Smooth muscle cell (in vitro differentiated cells): ENCODE results near the gene RDM1. TPM values are rescaled to one million over a fixed set of nuclear protein-coding genes. Genes with fewer than 3 reads are reported as not detected.

ENCODE experiments used
- DNase-seq: peaks from one replicate; lab custom pipeline; 2025; ENCODE audit not compliant: unreplicated experiment; lab: John Stamatoyannopoulos, UW
- H2AFZ ChIP-seq: fragments of 200-600 bp; sonication (generic); 2 replicates; pipeline ENCODE4 v1.6.0; 2016; ENCODE audit warnings: antibody characterized with exemption, low read depth, mild to moderate bottlenecking
- H3F3A ChIP-seq: fragments of 200-600 bp; sonication (generic); 2 replicates; pipeline ENCODE4 v1.6.0; 2017; ENCODE audit warnings: antibody characterized with exemption, low read depth
- H3K27ac ChIP-seq: fragments of 200-600 bp; sonication (generic); 2 replicates; pipeline ENCODE4 v1.5.1; 2016; ENCODE audit warnings: low read depth, mild to moderate bottlenecking
- H3K27me3 ChIP-seq: fragments of 200-600 bp; sonication (generic); 2 replicates; pipeline ENCODE4 v1.6.1; 2016; ENCODE audit warnings: low read depth, mild to moderate bottlenecking
- H3K36me3 ChIP-seq: fragments of 200-600 bp; sonication (generic); 2 replicates; pipeline ENCODE4 v1.5.1; 2016; ENCODE audit warnings: low read depth
- H3K4me1 ChIP-seq: fragments of 200-600 bp; sonication (generic); 2 replicates; pipeline ENCODE4 v1.5.1; 2016; ENCODE audit warnings: low read depth
- H3K4me2 ChIP-seq: fragments of 200-600 bp; sonication (generic); 2 replicates; pipeline ENCODE4 v1.6.0; 2016; ENCODE audit warnings: mild to moderate bottlenecking
- H3K4me3 ChIP-seq: fragments of 200-600 bp; sonication (generic); 2 replicates; pipeline ENCODE4 v1.5.1; 2016; ENCODE audit warnings: mild to moderate bottlenecking
- H3K79me2 ChIP-seq: fragments of 200-600 bp; sonication (generic); 2 replicates; pipeline ENCODE4 v1.6.0; 2016; ENCODE audit warnings: low read depth, mild to moderate bottlenecking
- H3K9ac ChIP-seq: fragments of 200-600 bp; sonication (generic); 2 replicates; pipeline ENCODE4 v1.6.0; 2016; ENCODE audit warnings: low read depth
- H3K9me3 ChIP-seq: fragments of 200-600 bp; sonication (generic); replicated peaks from 2 replicates; pipeline ENCODE4 v1.5.1; 2016; ENCODE audit warnings: low read depth
- H4K20me1 ChIP-seq: fragments of 200-600 bp; sonication (generic); 2 replicates; pipeline ENCODE4 v1.6.0; 2016; ENCODE audit warnings: low read depth
- WGBS: methylation state at CpG from one replicate; pipeline ENCODE4 v1.1.7; 2016; ENCODE audit warnings: low lambda C conversion rate; 5-methylcytosine and 5-hydroxymethylcytosine counted together
- polyA plus RNA-seq: library from polyadenylated mRNA; unstranded; fragments of >200 nt; fragmentation: Nextera tagmentation; extraction: Ambion mirVana; gene quantifications from 2 replicates; pipeline ENCODE4 v1.2.1, GENCODE V29; 2016
- total RNA-seq: library from RNA; depleted of rRNA; stranded (reverse); fragments of >200 nt; gene quantifications from 2 replicates; pipeline ENCODE4 v1.2.3, GENCODE V29; 2014
- TF ChIP-seq, protein P1 (sequence below): fragments of 200-600 bp; sonication (generic); IDR thresholded peaks from 2 replicates; pipeline ENCODE4 v1.5.1; 2017; ENCODE audit warnings: borderline replicate concordance, mild to moderate bottlenecking, antibody characterized with exemption; ENCODE audit not compliant: insufficient read depth, poor library complexity, severe bottlenecking

The RDM1 gene
- total and polyA plus RNA-seq, 2 experiments from 2014 or later = 0.43 TPM; not detected in 1

GRCh38 chr17:35875072-35875799 is 55.3 kb downstream of the RDM1 start:
- no peak overlapping the region for H3K4me3 ChIP-seq
- no peaks in the 10 kb centered on the region for H3F3A ChIP-seq
- no peaks in the 10 kb centered on the region for H3K9me3 ChIP-seq
- H2AFZ ChIP-seq = no peak overlapping the region
- no peak for DNase-seq
- H3K27ac ChIP-seq = no peak overlapping the region
- TF ChIP-seq, protein P1, sequence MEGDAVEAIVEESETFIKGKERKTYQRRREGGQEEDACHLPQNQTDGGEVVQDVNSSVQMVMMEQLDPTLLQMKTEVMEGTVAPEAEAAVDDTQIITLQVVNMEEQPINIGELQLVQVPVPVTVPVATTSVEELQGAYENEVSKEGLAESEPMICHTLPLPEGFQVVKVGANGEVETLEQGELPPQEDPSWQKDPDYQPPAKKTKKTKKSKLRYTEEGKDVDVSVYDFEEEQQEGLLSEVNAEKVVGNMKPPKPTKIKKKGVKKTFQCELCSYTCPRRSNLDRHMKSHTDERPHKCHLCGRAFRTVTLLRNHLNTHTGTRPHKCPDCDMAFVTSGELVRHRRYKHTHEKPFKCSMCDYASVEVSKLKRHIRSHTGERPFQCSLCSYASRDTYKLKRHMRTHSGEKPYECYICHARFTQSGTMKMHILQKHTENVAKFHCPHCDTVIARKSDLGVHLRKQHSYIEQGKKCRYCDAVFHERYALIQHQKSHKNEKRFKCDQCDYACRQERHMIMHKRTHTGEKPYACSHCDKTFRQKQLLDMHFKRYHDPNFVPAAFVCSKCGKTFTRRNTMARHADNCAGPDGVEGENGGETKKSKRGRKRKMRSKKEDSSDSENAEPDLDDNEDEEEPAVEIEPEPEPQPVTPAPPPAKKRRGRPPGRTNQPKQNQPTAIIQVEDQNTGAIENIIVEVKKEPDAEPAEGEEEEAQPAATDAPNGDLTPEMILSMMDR = no peak
- no peaks in the 10 kb centered on the region for H3K4me1 ChIP-seq
- no peak overlapping the region for H3K9ac ChIP-seq
- no peak overlapping the region for H3K4me2 ChIP-seq
- no peaks in the 10 kb centered on the region for H3K27me3 ChIP-seq
- 77% methylated on average over 5 of the region's 5 CpGs for WGBS
- H3K36me3 ChIP-seq = no peaks in the 10 kb centered on the region
- H3K79me2 ChIP-seq = no peaks in the 10 kb centered on the region
- no peaks in the 10 kb centered on the region for H4K20me1 ChIP-seq

GRCh38 chr17:35872196-35872980 is 58.2 kb downstream of the RDM1 start:
- no peaks in the 10 kb centered on the region for H3K9me3 ChIP-seq
- H3K9ac ChIP-seq = no peak overlapping the region
- TF ChIP-seq, protein P1 = no peak

GRCh38 chr17:35870906-35871819 is 59.4 kb downstream of the RDM1 start:
- TF ChIP-seq, protein P1 = no peak
- DNase-seq = no peak
- no peaks in the 10 kb centered on the region for H3K79me2 ChIP-seq
- H3K9me3 ChIP-seq = no peaks in the 10 kb centered on the region
- H3K27ac ChIP-seq = no peak overlapping the region
- H3K4me2 ChIP-seq = no peak overlapping the region
- H3K27me3 ChIP-seq = no peaks in the 10 kb centered on the region
- no peak overlapping the region for H2AFZ ChIP-seq
- no peaks in the 10 kb centered on the region for H4K20me1 ChIP-seq
- WGBS = 84% methylated on average over 8 of the region's 8 CpGs
- no peaks in the 10 kb centered on the region for H3K36me3 ChIP-seq
- no peak overlapping the region for H3K4me3 ChIP-seq
- H3K9ac ChIP-seq = no peak overlapping the region
- H3F3A ChIP-seq = no peaks in the 10 kb centered on the region
- H3K4me1 ChIP-seq = no peaks in the 10 kb centered on the region

More at GRCh38 chr17:35872196-35872980, 58.2 kb downstream of the RDM1 start:
- no peak overlapping the region for H3K27ac ChIP-seq
- WGBS = 97% methylated on average over 12 of the region's 12 CpGs
- no peaks in the 10 kb centered on the region for H4K20me1 ChIP-seq
- no peaks in the 10 kb centered on the region for H3K27me3 ChIP-seq
- no peaks in the 10 kb centered on the region for H3K4me1 ChIP-seq
- no peak for DNase-seq
- H3F3A ChIP-seq = no peaks in the 10 kb centered on the region
- no peak overlapping the region for H3K4me2 ChIP-seq
- H3K4me3 ChIP-seq = no peak overlapping the region
- H2AFZ ChIP-seq = no peak overlapping the region
- H3K36me3 ChIP-seq = no peaks in the 10 kb centered on the region
- no peaks in the 10 kb centered on the region for H3K79me2 ChIP-seq
